Astrocyte (in vitro differentiated cells and primary cell): ENCODE results near the gene PLPPR1. TPM values are rescaled to one million over a fixed set of nuclear protein-coding genes. Genes with fewer than 3 reads are reported as not detected.
"Not testable (repeated sequence)": the region's sequence is repeated elsewhere in the genome, so short reads cannot be mapped to it uniquely, and the experiment has no call there.

Experiments used
- DNase-seq: peaks from one replicate; pipeline ENCODE4 v3.0.0-alpha.2; 2010; ENCODE audit warnings: low read depth
- FAIRE-seq: peaks from 2 replicates; lab custom pipeline; 2011; peaks lifted over from hg19 to GRCh38; lab: Jason Lieb, UNC
- H2AFZ ChIP-seq: 2 replicates; pipeline ENCODE4 v1.6.0; 2012; ENCODE audit warnings: low read depth, low read length, inconsistent platforms
- H3K27ac ChIP-seq: 2 replicates; pipeline ENCODE4 v1.5.1; 2011; ENCODE audit warnings: low read depth, low read length, inconsistent platforms
- H3K27me3 ChIP-seq: 2 replicates; pipeline ENCODE4 v1.6.0; 2011; ENCODE audit warnings: low read length, inconsistent platforms; ENCODE audit not compliant: insufficient read depth
- H3K36me3 ChIP-seq: 2 replicates; pipeline ENCODE4 v1.5.1; 2011; ENCODE audit warnings: low read length, inconsistent platforms; ENCODE audit not compliant: insufficient read depth
- H3K4me1 ChIP-seq: 2 replicates; pipeline ENCODE4 v1.5.1; 2011; ENCODE audit warnings: low read length, inconsistent platforms; ENCODE audit not compliant: insufficient read depth
- H3K4me2 ChIP-seq: 2 replicates; pipeline ENCODE4 v1.6.0; 2012; ENCODE audit warnings: low read length, inconsistent platforms
- H3K4me3 ChIP-seq: 2 replicates; pipeline ENCODE4 v1.5.1; 2011; ENCODE audit warnings: low read depth, mild to moderate bottlenecking, low read length, inconsistent platforms; ENCODE audit not compliant: insufficient read depth
- H3K79me2 ChIP-seq: 2 replicates; pipeline ENCODE4 v1.6.0; 2012; ENCODE audit warnings: mild to moderate bottlenecking, low read length, inconsistent platforms; ENCODE audit not compliant: insufficient read depth
- H3K9ac ChIP-seq: 2 replicates; pipeline ENCODE4 v1.6.0; 2012; ENCODE audit warnings: mild to moderate bottlenecking, low read length, inconsistent platforms
- H3K9me3 ChIP-seq: 2 replicates; pipeline ENCODE4 v1.5.1; 2012; ENCODE audit warnings: low read depth, mild to moderate bottlenecking, low read length, inconsistent platforms; ENCODE audit not compliant: insufficient read depth
- H4K20me1 ChIP-seq: 2 replicates; pipeline ENCODE4 v1.6.0; 2012; ENCODE audit warnings: low read length, inconsistent platforms; ENCODE audit not compliant: insufficient read depth
- H3K27ac Mint-ChIP-seq: one replicate; pipeline ENCODE4 v1.8.0; 2021; ENCODE audit warnings: mild to moderate bottlenecking, mixed read lengths; ENCODE audit not compliant: unreplicated experiment
- H3K27me3 Mint-ChIP-seq: one replicate; pipeline ENCODE4 v1.8.0; 2021; ENCODE audit warnings: low read depth, mixed read lengths; ENCODE audit not compliant: unreplicated experiment
- H3K36me3 Mint-ChIP-seq: one replicate; pipeline ENCODE4 v1.8.0; 2021; ENCODE audit warnings: low read depth, mixed read lengths; ENCODE audit not compliant: unreplicated experiment
- H3K4me1 Mint-ChIP-seq: one replicate; pipeline ENCODE4 v1.8.0; 2021; ENCODE audit warnings: low read depth, mixed read lengths; ENCODE audit not compliant: unreplicated experiment
- H3K4me3 Mint-ChIP-seq: one replicate; pipeline ENCODE4 v1.8.0; 2021; ENCODE audit warnings: mild to moderate bottlenecking, moderate library complexity, mixed read lengths; ENCODE audit not compliant: unreplicated experiment
- H3K9me3 Mint-ChIP-seq: one replicate; pipeline ENCODE4 v1.8.0; 2021; ENCODE audit warnings: mild to moderate bottlenecking, mixed read lengths; ENCODE audit not compliant: unreplicated experiment
- CTCF ChIP-seq: IDR thresholded peaks from 2 replicates; pipeline ENCODE4 v1.5.1; 2011; ENCODE audit warnings: low read depth, mild to moderate bottlenecking, inconsistent platforms, low read length, moderate library complexity; ENCODE audit not compliant: insufficient read depth
- EZH2 ChIP-seq: IDR thresholded peaks from 2 replicates; pipeline ENCODE4 v1.6.1; 2012; ENCODE audit warnings: mild to moderate bottlenecking, low read length, inconsistent platforms; ENCODE audit not compliant: insufficient read depth
- total RNA-seq: library from RNA; stranded (reverse); gene quantifications from 2 replicates; pipeline ENCODE4 v1.2.1, GENCODE V29; 2021

Gene PLPPR1
- total RNA-seq, 1 donor from 2014 or later = not detected

GRCh38 chr9:101119206-101119819, 90.8 kb downstream of the PLPPR1 start:
- H3K4me1 ChIP-seq = no peaks in the 10 kb centered on the region

GRCh38 chr9:101121836-101122399, 93.4 kb downstream of the PLPPR1 start:
- Histone ChIP-seq H3K9me3 (peaks cover under 1% of the 10 kb centered on the region), H3K27me3 (no peaks in the 10 kb centered on the region), H3K36me3 (no peaks in the 10 kb centered on the region), H3K4me1 (no peaks in the 10 kb centered on the region), H3K9ac (no peak overlapping the region), H2AFZ (no peak overlapping the region), H3K4me2 (no peak overlapping the region), H3K79me2 (no peaks in the 10 kb centered on the region), H4K20me1 (no peaks in the 10 kb centered on the region), H3K4me3 (no peak overlapping the region), H3K27ac (no peak overlapping the region)
- Mint-ChIP-seq H3K4me1 (peaks cover 3% of the 10 kb centered on the region), H3K4me3 (no peak overlapping the region), H3K27me3 (no peaks in the 10 kb centered on the region), H3K36me3 (no peaks in the 10 kb centered on the region), H3K9me3 (peaks cover 26% of the 10 kb centered on the region), H3K27ac (no peak overlapping the region)
- FAIRE-seq (no peak), DNase-seq (no peak)
- no peak for TF ChIP-seq CTCF
- no peak for TF ChIP-seq EZH2

More at GRCh38 chr9:101119206-101119819, 90.8 kb downstream of the PLPPR1 start:
- Histone ChIP-seq H3K27ac (no peak overlapping the region), H2AFZ (no peak overlapping the region), H3K9ac (no peak overlapping the region), H3K27me3 (no peaks in the 10 kb centered on the region), H3K9me3 (no peaks in the 10 kb centered on the region), H3K79me2 (no peaks in the 10 kb centered on the region), H3K36me3 (no peaks in the 10 kb centered on the region), H3K4me3 (no peak overlapping the region), H4K20me1 (no peaks in the 10 kb centered on the region), H3K4me2 (no peak overlapping the region)
- Mint-ChIP-seq H3K36me3 (no peaks in the 10 kb centered on the region), H3K27ac (no peak overlapping the region), H3K4me3 (no peak overlapping the region), H3K27me3 (no peaks in the 10 kb centered on the region), H3K4me1 (peaks cover 5% of the 10 kb centered on the region), H3K9me3 (peaks cover 12% of the 10 kb centered on the region)
- DNase-seq = no peak
- no peak for FAIRE-seq
- no peak for TF ChIP-seq EZH2
- peak; percentile 44 for TF ChIP-seq CTCF

GRCh38 chr9:101126556-101126955, 98.0 kb downstream of the PLPPR1 start:
- no peaks in the 10 kb centered on the region for H3K27me3 ChIP-seq
- H3K4me1 ChIP-seq = no peaks in the 10 kb centered on the region
- FAIRE-seq = no peak
- Mint-ChIP-seq H3K27ac (no peak overlapping the region), H3K4me3 (no peak overlapping the region), H3K9me3 (peaks cover 36% of the 10 kb centered on the region), H3K4me1 (no peaks in the 10 kb centered on the region), H3K36me3 (no peaks in the 10 kb centered on the region), H3K27me3 (no peaks in the 10 kb centered on the region)
- H3K4me2 ChIP-seq = no peak overlapping the region
- H3K9ac ChIP-seq = no peak overlapping the region
- DNase-seq = no peak
- H3K9me3 ChIP-seq = peaks cover 3% of the 10 kb centered on the region
- H3K36me3 ChIP-seq = no peaks in the 10 kb centered on the region
- H2AFZ ChIP-seq = no peak overlapping the region
- TF ChIP-seq CTCF (no peak), EZH2 (no peak)
- H3K27ac ChIP-seq = no peak overlapping the region
- H3K4me3 ChIP-seq = no peak overlapping the region
- no peaks in the 10 kb centered on the region for H3K79me2 ChIP-seq
- no peaks in the 10 kb centered on the region for H4K20me1 ChIP-seq

GRCh38 chr9:101127369-101127768, 98.8 kb downstream of the PLPPR1 start:
- not testable (repeated sequence) for FAIRE-seq, H3K79me2 ChIP-seq, H3K9me3 ChIP-seq, H3K4me2 ChIP-seq, H3K27me3 Mint-ChIP-seq, DNase-seq, H3K27ac Mint-ChIP-seq, H3K27ac ChIP-seq, H4K20me1 ChIP-seq, H3K4me1 ChIP-seq, H3K4me3 ChIP-seq, H3K27me3 ChIP-seq, H3K9ac ChIP-seq, H3K4me1 Mint-ChIP-seq, H3K36me3 ChIP-seq, H3K4me3 Mint-ChIP-seq, H3K36me3 Mint-ChIP-seq, H2AFZ ChIP-seq
- H3K9me3 Mint-ChIP-seq = peaks cover 36% of the 10 kb centered on the region
